SK-N-SH treated with all-trans-retinoic acid at 6 μM for 48 hours (cell line): ENCODE data around the gene MKRN2OS.

ENCODE experiments used
- ATAC-seq: fragments of 200-7000 bp; cut with Tn5 transposase; 3 replicates; pipeline ENCODE4 v1.9.1; 2020; ENCODE audit warnings: mild to moderate bottlenecking, moderate library complexity
- ARNTL ChIP-seq: fragments of 450-650 bp; formaldehyde crosslinking; IDR thresholded peaks from 2 replicates; pipeline ENCODE4 v1.5.0; 2020; ENCODE audit warnings: low read depth, mild to moderate bottlenecking, moderate library complexity, borderline replicate concordance
- BACH2 ChIP-seq: fragments of 250-450 bp; sonication (Bioruptor Pico); IDR thresholded peaks from 2 replicates; pipeline ENCODE4 v1.9.0; 2021; ENCODE audit warnings: mild to moderate bottlenecking, borderline replicate concordance
- CSDC2 ChIP-seq: fragments of 250-450 bp; sonication (Bioruptor Pico); IDR thresholded peaks from 2 replicates; pipeline ENCODE4 v1.5.0; 2020; ENCODE audit warnings: mild to moderate bottlenecking, moderate library complexity
- ESRRG ChIP-seq: fragments of 250-450 bp; sonication (Bioruptor Pico); IDR thresholded peaks from 2 replicates; pipeline ENCODE4 v1.6.1; 2021; ENCODE audit warnings: mild to moderate bottlenecking
- ISL1 ChIP-seq: fragments of 250-450 bp; sonication (Bioruptor Pico); IDR thresholded peaks from 2 replicates; pipeline ENCODE4 v2.1.2; 2022; ENCODE audit warnings: mild to moderate bottlenecking, moderate library complexity
- OSR1 ChIP-seq: fragments of 250-450 bp; sonication (Bioruptor Pico); IDR thresholded peaks from 2 replicates; pipeline ENCODE4 v1.8.0; 2022; ENCODE audit warnings: moderate library complexity, mild to moderate bottlenecking, inconsistent platforms
- PPARA ChIP-seq: fragments of 250-450 bp; sonication (Bioruptor Pico); IDR thresholded peaks from 2 replicates; pipeline ENCODE4 v1.5.0; 2020; ENCODE audit warnings: mild to moderate bottlenecking, borderline replicate concordance
- RARB ChIP-seq: fragments of 250-450 bp; sonication (Bioruptor Pico); IDR thresholded peaks from 2 replicates; pipeline ENCODE4 v1.8.0; 2021; ENCODE audit warnings: mild to moderate bottlenecking, moderate library complexity
- SNAI2 ChIP-seq: fragments of 250-450 bp; sonication (Bioruptor Pico); IDR thresholded peaks from 2 replicates; pipeline ENCODE4 v1.5.0; 2020; ENCODE audit warnings: mild to moderate bottlenecking, moderate library complexity
- TCF4 ChIP-seq: fragments of 250-450 bp; sonication (Bioruptor Pico); IDR thresholded peaks from 2 replicates; pipeline ENCODE4 v1.8.0; 2021; ENCODE audit warnings: mild to moderate bottlenecking, moderate library complexity, borderline replicate concordance
- TOX ChIP-seq: fragments of 250-450 bp; sonication (Bioruptor Pico); IDR thresholded peaks from 2 replicates; pipeline ENCODE4 v1.8.0; 2021; ENCODE audit warnings: mild to moderate bottlenecking, moderate library complexity, borderline replicate concordance
- ZC3H10 ChIP-seq: fragments of 250-450 bp; sonication (Bioruptor Pico); IDR thresholded peaks from 2 replicates; pipeline ENCODE4 v1.5.1; 2021; ENCODE audit warnings: mild to moderate bottlenecking, moderate library complexity
- ZFP3 ChIP-seq: fragments of 250-450 bp; sonication (Bioruptor Pico); IDR thresholded peaks from 2 replicates; pipeline ENCODE4 v1.5.0; 2020; ENCODE audit warnings: mild to moderate bottlenecking, moderate library complexity
- ZFP30 ChIP-seq: fragments of 450-650 bp; formaldehyde crosslinking; IDR thresholded peaks from 2 replicates; pipeline ENCODE4 v1.5.0; 2022; ENCODE audit warnings: mild to moderate bottlenecking, moderate library complexity
- ZNF565 ChIP-seq: fragments of 450-650 bp; formaldehyde crosslinking; conservative IDR thresholded peaks from 2 replicates; pipeline ENCODE4 v1.5.0; 2020; ENCODE audit warnings: low read depth, mild to moderate bottlenecking, moderate library complexity
- ZNF70 ChIP-seq: fragments of 450-650 bp; formaldehyde crosslinking; IDR thresholded peaks from 2 replicates; pipeline ENCODE4 v1.5.0; 2020; ENCODE audit warnings: mild to moderate bottlenecking, moderate library complexity
- ZNF8 ChIP-seq: fragments of 450-650 bp; formaldehyde crosslinking; IDR thresholded peaks from 2 replicates; pipeline ENCODE4 v1.5.0; 2020; ENCODE audit warnings: mild to moderate bottlenecking, moderate library complexity
- TF ChIP-seq, protein P1 (sequence below): fragments of 250-450 bp; sonication (Bioruptor Pico); IDR thresholded peaks from 2 replicates; pipeline ENCODE4 v1.5.0; 2020; ENCODE audit warnings: mild to moderate bottlenecking, moderate library complexity
- TF ChIP-seq, protein P2 (sequence below): fragments of 250-450 bp; sonication (Bioruptor Pico); IDR thresholded peaks from 2 replicates; pipeline ENCODE4 v1.8.0; 2021; ENCODE audit warnings: low read depth, mild to moderate bottlenecking, moderate library complexity, borderline replicate concordance
- TF ChIP-seq, protein P3 (sequence below): fragments of 250-450 bp; sonication (Bioruptor Pico); IDR thresholded peaks from 2 replicates; pipeline ENCODE4 v1.5.1; 2021; ENCODE audit warnings: mild to moderate bottlenecking, moderate library complexity
- TF ChIP-seq, protein P4 (sequence below): fragments of 250-450 bp; sonication (Bioruptor Pico); IDR thresholded peaks from 2 replicates; pipeline ENCODE4 v1.5.1; 2020; ENCODE audit warnings: low read depth, mild to moderate bottlenecking, moderate library complexity
- TF ChIP-seq, protein P5 (sequence below): fragments of 250-450 bp; sonication (Bioruptor Pico); IDR thresholded peaks from 2 replicates; pipeline ENCODE4 v1.8.0; 2020; ENCODE audit warnings: mild to moderate bottlenecking, moderate library complexity, borderline replicate concordance

Gene MKRN2OS

DNA sequence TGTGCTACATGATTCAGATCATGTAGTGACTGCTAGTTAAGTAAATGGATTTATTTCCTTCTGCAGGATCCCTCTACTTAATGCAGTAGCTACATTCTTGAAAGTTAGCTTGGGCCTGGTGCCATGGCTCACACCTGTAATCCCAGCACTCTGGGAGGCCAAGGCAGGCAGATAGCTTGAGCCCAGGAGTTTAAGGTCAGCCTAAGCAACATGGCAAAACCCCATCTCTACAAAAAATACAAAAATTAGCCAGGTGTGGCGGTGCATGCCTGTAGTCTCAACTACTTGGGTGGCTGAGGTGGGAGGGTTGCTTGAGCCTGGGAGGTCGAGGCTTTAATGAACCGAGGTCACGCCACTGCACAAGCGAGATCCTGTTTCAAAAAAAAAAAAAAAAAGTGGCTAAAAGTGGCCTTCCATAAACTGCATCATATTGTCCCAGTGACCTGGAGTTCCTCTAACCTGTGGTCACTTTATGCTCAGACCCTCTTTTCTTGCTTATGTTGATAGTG lies 39.0 kb downstream of the MKRN2OS start:
- ATAC-seq, result no peak
- no peak for TF ChIP-seq TOX
- TF ChIP-seq BACH2 (CRISPR knock-in tag), result no peak
- TF ChIP-seq ISL1 (CRISPR knock-in tag), result no peak
- TF ChIP-seq RARB, result no peak
- TF ChIP-seq ESRRG (CRISPR knock-in tag), result no peak
- TF ChIP-seq PPARA, result no peak
- TF ChIP-seq, protein P1, sequence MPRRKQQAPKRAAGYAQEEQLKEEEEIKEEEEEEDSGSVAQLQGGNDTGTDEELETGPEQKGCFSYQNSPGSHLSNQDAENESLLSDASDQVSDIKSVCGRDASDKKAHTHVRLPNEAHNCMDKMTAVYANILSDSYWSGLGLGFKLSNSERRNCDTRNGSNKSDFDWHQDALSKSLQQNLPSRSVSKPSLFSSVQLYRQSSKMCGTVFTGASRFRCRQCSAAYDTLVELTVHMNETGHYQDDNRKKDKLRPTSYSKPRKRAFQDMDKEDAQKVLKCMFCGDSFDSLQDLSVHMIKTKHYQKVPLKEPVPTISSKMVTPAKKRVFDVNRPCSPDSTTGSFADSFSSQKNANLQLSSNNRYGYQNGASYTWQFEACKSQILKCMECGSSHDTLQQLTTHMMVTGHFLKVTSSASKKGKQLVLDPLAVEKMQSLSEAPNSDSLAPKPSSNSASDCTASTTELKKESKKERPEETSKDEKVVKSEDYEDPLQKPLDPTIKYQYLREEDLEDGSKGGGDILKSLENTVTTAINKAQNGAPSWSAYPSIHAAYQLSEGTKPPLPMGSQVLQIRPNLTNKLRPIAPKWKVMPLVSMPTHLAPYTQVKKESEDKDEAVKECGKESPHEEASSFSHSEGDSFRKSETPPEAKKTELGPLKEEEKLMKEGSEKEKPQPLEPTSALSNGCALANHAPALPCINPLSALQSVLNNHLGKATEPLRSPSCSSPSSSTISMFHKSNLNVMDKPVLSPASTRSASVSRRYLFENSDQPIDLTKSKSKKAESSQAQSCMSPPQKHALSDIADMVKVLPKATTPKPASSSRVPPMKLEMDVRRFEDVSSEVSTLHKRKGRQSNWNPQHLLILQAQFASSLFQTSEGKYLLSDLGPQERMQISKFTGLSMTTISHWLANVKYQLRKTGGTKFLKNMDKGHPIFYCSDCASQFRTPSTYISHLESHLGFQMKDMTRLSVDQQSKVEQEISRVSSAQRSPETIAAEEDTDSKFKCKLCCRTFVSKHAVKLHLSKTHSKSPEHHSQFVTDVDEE (CRISPR knock-in tag), result no peak
- TF ChIP-seq, protein P2, sequence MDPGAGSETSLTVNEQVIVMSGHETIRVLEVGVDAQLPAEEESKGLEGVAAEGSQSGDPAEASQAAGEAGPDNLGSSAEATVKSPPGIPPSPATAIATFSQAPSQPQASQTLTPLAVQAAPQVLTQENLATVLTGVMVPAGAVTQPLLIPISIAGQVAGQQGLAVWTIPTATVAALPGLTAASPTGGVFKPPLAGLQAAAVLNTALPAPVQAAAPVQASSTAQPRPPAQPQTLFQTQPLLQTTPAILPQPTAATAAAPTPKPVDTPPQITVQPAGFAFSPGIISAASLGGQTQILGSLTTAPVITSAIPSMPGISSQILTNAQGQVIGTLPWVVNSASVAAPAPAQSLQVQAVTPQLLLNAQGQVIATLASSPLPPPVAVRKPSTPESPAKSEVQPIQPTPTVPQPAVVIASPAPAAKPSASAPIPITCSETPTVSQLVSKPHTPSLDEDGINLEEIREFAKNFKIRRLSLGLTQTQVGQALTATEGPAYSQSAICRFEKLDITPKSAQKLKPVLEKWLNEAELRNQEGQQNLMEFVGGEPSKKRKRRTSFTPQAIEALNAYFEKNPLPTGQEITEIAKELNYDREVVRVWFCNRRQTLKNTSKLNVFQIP (CRISPR knock-in tag), result no peak
- TF ChIP-seq CSDC2 (CRISPR knock-in tag), result no peak
- TF ChIP-seq ARNTL (CRISPR knock-in tag), result no peak
- TF ChIP-seq, protein P3, sequence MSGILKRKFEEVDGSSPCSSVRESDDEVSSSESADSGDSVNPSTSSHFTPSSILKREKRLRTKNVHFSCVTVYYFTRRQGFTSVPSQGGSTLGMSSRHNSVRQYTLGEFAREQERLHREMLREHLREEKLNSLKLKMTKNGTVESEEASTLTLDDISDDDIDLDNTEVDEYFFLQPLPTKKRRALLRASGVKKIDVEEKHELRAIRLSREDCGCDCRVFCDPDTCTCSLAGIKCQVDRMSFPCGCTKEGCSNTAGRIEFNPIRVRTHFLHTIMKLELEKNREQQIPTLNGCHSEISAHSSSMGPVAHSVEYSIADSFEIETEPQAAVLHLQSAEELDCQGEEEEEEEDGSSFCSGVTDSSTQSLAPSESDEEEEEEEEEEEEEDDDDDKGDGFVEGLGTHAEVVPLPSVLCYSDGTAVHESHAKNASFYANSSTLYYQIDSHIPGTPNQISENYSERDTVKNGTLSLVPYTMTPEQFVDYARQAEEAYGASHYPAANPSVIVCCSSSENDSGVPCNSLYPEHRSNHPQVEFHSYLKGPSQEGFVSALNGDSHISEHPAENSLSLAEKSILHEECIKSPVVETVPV, result no peak
- no peak for TF ChIP-seq ZNF565 (CRISPR knock-in tag)
- TF ChIP-seq, protein P4, sequence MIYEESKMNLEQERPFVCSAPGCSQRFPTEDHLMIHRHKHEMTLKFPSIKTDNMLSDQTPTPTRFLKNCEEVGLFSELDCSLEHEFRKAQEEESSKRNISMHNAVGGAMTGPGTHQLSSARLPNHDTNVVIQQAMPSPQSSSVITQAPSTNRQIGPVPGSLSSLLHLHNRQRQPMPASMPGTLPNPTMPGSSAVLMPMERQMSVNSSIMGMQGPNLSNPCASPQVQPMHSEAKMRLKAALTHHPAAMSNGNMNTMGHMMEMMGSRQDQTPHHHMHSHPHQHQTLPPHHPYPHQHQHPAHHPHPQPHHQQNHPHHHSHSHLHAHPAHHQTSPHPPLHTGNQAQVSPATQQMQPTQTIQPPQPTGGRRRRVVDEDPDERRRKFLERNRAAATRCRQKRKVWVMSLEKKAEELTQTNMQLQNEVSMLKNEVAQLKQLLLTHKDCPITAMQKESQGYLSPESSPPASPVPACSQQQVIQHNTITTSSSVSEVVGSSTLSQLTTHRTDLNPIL (CRISPR knock-in tag), result no peak
- no peak for TF ChIP-seq ZNF70 (CRISPR knock-in tag)
- TF ChIP-seq ZC3H10 (CRISPR knock-in tag), result no peak
- no peak for TF ChIP-seq ZFP3 (CRISPR knock-in tag)
- no peak for TF ChIP-seq TCF4 (CRISPR knock-in tag)
- TF ChIP-seq ZNF8, result no peak
- TF ChIP-seq OSR1, result no peak
- TF ChIP-seq, all 23 proteins: peak for 0

DNA sequence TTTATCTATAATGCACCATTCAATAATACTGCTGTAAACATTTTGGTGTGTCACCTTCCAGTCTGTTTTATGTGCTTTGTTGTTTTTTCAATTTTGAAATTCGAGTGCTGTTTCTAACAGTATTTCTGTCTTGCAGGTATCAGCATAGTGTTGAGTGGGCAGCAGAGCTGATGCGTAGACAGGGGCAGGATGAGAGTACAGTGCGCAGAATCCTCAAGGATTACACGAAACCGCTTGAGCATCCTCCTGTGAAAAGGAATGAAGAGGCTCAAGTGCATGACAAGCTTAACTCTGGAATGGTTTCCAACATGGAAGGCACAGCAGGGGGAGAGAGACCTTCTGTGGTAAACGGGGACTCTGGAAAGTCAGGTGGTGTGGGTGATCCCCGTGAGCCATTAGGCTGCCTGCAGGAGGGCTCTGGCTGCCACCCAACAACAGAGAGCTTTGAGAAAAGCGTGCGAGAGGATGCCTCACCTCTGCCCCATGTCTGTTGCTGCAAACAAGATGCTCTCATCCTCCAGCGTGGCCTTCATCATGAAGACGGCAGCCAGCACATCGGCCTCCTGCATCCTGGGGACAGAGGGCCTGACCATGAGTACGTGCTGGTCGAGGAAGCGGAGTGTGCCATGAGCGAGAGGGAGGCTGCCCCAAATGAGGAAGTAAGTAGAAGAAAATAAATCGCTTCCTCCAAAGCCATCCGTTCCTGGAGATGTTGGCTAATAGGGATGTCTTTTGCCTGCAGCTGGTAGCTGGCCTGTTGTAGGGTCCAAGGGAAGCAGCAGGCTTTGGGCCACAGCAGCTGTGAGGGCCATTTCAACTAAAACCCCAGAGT lies 42.0 kb downstream of the MKRN2OS start:
- TF ChIP-seq ZNF565 (CRISPR knock-in tag), result no peak
- TF ChIP-seq ISL1 (CRISPR knock-in tag), result no peak
- no peak for TF ChIP-seq ARNTL (CRISPR knock-in tag)
- no peak for TF ChIP-seq ZFP3 (CRISPR knock-in tag)
- TF ChIP-seq, protein P5, sequence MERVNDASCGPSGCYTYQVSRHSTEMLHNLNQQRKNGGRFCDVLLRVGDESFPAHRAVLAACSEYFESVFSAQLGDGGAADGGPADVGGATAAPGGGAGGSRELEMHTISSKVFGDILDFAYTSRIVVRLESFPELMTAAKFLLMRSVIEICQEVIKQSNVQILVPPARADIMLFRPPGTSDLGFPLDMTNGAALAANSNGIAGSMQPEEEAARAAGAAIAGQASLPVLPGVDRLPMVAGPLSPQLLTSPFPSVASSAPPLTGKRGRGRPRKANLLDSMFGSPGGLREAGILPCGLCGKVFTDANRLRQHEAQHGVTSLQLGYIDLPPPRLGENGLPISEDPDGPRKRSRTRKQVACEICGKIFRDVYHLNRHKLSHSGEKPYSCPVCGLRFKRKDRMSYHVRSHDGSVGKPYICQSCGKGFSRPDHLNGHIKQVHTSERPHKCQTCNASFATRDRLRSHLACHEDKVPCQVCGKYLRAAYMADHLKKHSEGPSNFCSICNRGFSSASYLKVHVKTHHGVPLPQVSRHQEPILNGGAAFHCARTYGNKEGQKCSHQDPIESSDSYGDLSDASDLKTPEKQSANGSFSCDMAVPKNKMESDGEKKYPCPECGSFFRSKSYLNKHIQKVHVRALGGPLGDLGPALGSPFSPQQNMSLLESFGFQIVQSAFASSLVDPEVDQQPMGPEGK (CRISPR knock-in tag), result no peak
- TF ChIP-seq, protein P4 (CRISPR knock-in tag), result no peak
- no peak for TF ChIP-seq RARB
- TF ChIP-seq SNAI2 (CRISPR knock-in tag), result no peak
- TF ChIP-seq TCF4 (CRISPR knock-in tag), result no peak
- no peak for TF ChIP-seq ZC3H10 (CRISPR knock-in tag)
- TF ChIP-seq ZFP30, result no peak
- no peak for TF ChIP-seq ZNF70 (CRISPR knock-in tag)
- TF ChIP-seq OSR1, result no peak
- no peak for TF ChIP-seq ZNF8
- ATAC-seq, result no peak
